DMS53 treated with DMSO at 0.1 percent for 48 hours (cell line): ENCODE results near the gene C11orf87.

ENCODE experiments used
- DNase-seq: peaks from one replicate; lab custom pipeline; 2025; ENCODE audit not compliant: unreplicated experiment; lab: John Stamatoyannopoulos, UW

C11orf87 gene

DNA sequence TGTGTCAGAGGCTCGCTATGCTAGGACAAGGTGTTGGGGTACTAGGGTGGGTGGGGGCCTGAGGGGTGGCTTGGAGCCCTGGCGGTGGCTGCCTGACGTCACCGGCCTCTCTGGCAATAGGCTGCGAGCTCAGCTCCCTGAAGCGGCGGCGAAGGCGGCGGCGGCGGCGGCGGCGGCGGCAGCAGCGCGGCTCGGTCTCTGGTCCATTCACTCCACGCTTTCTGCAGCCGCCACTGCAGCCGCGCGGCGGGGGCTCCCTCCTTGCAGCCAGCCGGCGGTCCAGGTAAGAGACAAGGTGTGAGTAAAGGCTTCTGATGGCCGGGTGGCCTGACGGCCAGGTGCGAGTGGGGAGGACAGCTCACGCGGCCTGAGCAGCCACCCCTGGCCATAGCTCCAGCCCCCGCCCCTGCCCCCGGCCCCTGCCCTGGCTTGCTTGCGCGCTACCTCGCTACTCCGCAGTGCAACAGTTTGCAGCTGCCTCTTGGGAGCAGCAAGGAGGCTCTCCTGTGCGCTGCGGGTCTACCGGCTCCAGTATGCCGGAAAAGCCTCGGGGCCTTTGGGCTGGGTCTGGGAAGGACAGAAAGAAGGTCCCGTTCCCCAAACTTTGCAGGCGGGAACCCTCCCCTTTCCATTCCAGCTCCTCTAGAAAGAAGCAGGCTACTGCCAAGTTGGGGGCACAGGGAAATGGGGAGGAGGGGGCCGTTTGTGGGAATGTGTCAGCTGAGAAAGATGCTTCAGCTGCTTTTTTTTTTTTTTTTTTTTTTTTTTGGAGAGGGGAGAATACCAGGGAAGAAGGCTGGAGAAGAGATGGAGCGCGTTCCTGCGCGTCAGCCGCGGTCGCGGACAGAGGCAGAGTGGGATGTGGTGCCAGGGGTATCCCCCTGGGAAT lies at the start of gene C11orf87:
Gene C11orf87 (plus strand): TSS at position 210 of the 889 bp plus-strand sequence. CDS start 1,444 bp downstream, outside the sequence.
- peak; percentile 21 for DNase-seq

- no peak for DNase-seq
Observed at GRCh38 chr11:109374032-109374431, 48.0 kb upstream of the C11orf87 start.

DNA sequence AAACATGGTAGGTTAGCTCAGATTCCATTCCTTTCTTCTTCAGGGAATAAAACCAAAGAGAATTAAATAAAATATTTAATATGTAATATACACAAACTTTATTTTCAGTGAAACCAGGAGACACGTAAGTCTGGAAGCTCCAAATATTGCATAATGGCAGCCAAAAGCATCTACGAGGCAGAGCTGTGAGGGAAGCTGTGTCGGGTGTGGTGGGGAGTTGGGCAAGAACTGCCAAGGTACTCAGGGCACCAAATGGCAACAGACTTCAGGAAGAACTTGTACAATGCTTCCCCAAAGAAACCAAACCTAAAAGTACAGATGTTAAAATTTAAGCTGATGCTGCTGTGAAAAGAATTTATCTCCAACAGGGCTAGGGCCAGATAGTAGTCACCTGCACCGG lies 47.5 kb upstream of the C11orf87 start:
- DNase-seq = no peak

GRCh38 chr11:109377039-109377742 lies 44.8 kb upstream of the C11orf87 start:
- no peak for DNase-seq

GRCh38 chr11:109378034-109378433 lies 44.0 kb upstream of the C11orf87 start:
- no peak for DNase-seq

GRCh38 chr11:109383306-109383705 lies 38.7 kb upstream of the C11orf87 start:
- DNase-seq = no peak

- DNase-seq = no peak
Observed at GRCh38 chr11:109384873-109385272, 37.1 kb upstream of the C11orf87 start.

GRCh38 chr11:109388982-109389381 lies 33.0 kb upstream of the C11orf87 start:
- DNase-seq = no peak

- DNase-seq = no peak
Observed at GRCh38 chr11:109390752-109391151, 31.2 kb upstream of the C11orf87 start.

GRCh38 chr11:109401545-109401944 lies 20.4 kb upstream of the C11orf87 start:
- no peak for DNase-seq

GRCh38 chr11:109405671-109406070 lies 16.3 kb upstream of the C11orf87 start:
- no peak for DNase-seq

GRCh38 chr11:109416601-109417000 lies 5.4 kb upstream of the C11orf87 start:
- no peak for DNase-seq

- peak; percentile 29 for DNase-seq
Observed at GRCh38 chr11:109422870-109423465, 978 bp downstream of the C11orf87 start.

DNA sequence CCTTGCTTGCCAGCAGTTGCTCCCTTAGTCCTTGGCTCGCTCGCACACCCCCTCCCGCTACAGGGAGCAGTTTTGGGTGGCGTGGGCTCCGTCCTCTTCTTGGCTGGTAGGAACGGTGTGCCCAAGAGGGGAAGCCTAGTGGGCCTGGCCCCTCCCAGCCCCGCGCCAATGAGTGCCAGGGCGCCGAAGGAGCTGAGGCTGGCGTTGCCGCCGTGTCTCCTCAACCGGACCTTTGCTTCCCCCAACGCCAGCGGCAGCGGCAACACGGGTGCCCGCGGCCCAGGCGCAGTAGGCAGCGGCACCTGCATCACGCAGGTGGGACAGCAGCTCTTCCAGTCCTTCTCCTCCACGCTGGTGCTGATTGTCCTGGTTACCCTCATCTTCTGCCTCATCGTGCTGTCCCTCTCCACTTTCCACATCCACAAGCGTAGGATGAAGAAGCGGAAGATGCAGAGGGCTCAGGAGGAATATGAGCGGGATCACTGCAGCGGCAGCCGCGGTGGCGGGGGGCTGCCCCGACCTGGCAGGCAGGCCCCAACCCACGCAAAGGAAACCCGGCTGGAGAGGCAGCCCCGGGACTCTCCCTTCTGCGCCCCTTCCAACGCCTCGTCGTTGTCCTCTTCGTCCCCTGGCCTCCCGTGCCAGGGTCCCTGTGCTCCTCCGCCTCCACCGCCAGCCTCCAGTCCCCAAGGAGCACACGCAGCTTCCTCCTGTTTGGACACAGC lies 1.6 kb downstream of the C11orf87 start:
- peak; percentile 32 for DNase-seq

DNA sequence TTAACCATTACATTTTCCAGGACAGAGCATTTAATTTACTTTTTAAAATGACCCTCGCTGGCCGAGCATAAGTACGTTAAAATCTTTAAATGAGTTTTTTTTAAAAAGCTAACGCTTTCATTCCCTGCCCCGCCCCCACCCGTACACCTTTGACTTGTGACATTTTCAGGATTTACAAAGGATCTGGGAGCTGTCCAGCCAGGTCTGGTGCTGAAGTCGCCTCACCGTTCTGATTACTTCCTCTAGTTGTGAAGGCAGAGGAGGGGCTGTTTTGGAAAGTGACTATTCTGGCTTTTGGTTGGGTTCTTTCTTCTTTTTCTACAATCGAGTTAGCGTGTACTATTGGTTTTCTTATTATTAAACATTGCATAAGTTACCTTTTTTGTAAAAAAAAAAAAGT lies 2.9 kb downstream of the C11orf87 start:
- peak; percentile 13 for DNase-seq

- DNase-seq = peak; percentile 61
Observed at GRCh38 chr11:109425554-109425953, 3.6 kb downstream of the C11orf87 start.

DNA sequence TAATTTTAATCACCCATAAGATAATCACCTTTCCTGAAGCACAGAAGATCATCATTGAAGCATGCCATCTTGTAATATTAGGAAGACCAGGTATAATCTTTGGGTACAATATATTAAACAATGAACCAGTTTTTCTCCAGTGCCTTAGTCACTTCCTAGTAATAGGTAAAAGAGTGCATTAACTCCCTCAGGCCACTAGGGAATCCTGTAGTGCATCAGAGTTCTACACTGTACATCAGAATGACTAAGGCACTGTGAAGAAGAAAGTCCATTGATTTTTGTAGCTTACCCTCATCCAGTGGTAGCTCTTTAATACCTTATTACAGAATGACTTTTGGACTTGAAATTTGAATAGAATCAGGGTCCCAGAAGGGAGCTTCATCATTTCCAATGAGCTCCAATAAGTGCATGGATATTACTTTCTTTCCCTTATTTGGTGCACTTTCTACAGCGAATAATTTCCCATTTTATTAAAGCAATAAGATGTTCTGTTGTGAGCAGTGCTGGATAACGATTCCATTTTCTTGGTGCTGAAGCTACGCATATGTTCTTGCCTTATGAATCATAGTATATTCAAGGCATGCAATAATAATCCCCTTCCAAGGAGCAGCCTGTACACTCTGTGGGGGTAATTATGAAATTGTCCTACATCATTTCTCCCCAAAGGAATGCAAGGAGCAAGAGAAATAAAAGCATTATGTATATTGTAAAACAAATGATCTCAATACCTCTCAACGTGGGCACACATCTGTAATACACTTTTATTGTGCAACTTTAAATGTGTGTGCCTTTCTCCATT lies 4.7 kb downstream of the C11orf87 start:
- peak; percentile 38 for DNase-seq

DNA sequence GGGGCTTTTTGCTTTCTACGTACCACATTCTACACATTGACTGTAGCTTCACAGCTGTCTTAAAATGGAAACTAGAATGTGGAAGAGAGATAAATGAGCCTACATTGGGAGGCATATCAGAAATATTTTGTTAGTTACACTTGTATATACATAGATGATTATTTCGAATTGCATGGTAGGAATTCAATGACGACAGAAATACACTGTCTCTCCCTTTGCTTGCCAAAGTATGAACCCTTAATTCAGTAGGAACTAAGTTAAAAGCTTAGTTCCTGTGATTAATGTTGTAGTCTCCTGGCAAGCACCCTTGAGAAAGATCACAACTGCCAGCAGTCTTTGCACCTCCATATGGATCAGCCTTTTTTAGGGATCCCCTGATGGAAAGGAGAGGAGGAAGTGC lies 10.1 kb downstream of the C11orf87 start:
- no peak for DNase-seq

GRCh38 chr11:109433753-109434256 lies 11.8 kb downstream of the C11orf87 start:
- no peak for DNase-seq

- no peak for DNase-seq
Observed at GRCh38 chr11:109435121-109435742, 13.2 kb downstream of the C11orf87 start.
